ENCODE measurements around the gene PDXK.

The PDXK gene

DNA sequence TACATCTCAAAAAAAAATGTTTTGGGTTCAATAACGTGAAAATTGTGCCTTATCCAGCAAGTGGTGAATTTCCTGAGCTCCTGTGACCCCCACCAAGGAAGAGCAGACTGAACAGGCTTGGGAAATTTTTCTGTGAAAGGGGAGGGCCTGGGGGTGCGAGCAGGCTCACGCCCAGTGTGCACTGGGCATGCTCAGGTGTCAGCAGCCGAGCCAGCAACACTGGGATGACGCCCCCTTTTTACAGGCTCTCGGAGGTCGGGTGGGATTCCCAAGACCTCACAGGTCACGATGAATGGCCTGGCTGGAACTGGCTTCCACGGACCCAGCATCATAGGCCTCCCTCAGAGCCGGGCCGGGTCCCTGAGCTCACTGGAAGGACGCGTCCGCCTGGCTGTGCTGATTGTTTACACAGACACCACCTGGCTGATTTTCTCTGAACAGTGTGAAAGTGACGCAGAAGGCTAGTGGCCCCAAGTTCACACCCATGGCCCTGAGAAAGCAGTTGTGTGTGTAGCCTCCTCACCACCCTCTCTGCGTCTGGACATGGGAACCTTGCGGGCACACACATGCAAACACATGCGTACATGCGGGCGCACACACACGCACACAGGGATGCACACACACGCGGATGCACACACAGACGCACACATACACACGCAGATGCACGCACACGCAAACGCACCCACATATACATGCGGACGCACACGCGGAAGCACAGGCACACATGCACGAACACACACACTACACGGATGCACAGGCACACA, 48.0 kb downstream of the PDXK start:
- H3K4me3 ChIP-seq (ENCODE audit: low read depth, low read length) = no peak overlapping the region
- TF ChIP-seq, protein P1, sequence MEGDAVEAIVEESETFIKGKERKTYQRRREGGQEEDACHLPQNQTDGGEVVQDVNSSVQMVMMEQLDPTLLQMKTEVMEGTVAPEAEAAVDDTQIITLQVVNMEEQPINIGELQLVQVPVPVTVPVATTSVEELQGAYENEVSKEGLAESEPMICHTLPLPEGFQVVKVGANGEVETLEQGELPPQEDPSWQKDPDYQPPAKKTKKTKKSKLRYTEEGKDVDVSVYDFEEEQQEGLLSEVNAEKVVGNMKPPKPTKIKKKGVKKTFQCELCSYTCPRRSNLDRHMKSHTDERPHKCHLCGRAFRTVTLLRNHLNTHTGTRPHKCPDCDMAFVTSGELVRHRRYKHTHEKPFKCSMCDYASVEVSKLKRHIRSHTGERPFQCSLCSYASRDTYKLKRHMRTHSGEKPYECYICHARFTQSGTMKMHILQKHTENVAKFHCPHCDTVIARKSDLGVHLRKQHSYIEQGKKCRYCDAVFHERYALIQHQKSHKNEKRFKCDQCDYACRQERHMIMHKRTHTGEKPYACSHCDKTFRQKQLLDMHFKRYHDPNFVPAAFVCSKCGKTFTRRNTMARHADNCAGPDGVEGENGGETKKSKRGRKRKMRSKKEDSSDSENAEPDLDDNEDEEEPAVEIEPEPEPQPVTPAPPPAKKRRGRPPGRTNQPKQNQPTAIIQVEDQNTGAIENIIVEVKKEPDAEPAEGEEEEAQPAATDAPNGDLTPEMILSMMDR (IDR thresholded peaks at IDR 0.05; ENCODE audit: low read depth, low read length, missing control alignments) = no peak
- DNase-seq (ENCODE audit: low read depth) = no peak

DNA sequence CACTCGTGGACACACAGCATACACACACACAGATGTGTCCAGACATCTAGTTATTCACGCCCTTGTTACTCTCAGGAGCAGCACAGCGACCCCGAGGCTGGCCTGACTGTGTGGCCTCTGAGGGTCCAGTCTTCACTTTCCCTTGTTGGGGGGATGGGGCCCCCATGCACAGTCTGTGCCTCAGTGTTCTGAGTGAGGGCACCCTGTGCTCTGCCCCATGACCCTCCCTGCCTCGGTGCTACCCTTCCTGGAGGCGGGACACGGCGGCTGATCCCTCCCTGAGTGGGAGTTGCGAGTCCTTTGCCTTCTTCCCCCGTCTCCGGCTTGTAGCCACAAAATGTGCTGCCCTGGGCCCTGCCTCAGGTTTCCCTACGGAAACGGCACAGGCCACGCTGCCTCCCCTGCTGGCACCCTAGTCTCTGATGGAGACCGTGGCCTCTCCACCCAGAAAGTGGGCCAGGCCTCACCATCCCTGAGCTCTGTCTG, 48.6 kb downstream of the PDXK start:
- no peak overlapping the region for H3K4me3 ChIP-seq (ENCODE audit: low read depth, low read length)
- TF ChIP-seq, protein P1 (IDR thresholded peaks at IDR 0.05; ENCODE audit: low read depth, low read length, missing control alignments) = no peak
- no peak for DNase-seq (ENCODE audit: low read depth)

DNA sequence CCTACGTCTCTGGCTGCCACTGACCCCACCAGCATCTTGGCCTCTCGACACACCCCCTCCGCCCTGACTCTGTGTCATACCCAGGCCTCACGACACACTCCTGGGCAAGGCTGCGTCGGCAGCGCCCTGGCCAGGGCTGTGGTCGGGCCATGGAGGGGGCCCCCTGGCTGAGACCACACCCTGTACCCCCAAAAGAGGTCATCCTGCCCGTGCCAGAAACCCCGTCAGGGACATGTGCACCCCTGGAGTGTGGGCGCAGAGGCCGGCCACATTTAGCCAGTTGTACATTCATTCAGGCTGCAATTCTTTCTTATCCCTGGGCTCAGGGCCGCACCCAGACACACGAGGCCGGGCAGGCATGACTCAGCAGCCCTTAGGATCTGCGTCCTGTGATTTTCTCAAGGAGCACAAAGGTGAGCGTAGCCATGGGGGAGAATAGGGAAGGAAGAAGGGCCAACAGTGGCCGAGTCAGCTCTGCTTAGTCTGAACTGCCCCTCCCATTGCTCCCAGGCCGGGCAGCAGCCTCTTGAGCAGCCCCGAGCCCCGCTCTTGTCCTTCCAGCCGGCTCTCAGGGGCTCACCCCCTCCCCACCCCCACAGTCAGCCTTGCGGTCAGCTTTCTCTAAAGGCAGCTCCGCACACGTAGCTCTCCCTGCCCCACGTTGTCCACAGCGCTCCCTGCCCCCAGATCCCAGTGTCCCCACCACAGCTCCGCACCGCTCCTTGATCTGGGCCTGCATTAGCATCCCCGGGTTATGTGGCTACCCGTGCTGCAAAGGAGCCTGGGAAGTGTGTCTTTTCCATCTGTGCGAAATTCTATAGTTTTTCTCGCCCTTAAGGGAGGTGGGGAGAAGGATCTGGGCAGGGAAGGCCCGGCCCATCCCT, 49.3 kb downstream of the PDXK start:
- no peak for DNase-seq (ENCODE audit: low read depth)
- H3K4me3 ChIP-seq (ENCODE audit: low read depth, low read length) = no peak overlapping the region
- TF ChIP-seq, protein P1 (IDR thresholded peaks at IDR 0.05; ENCODE audit: low read depth, low read length, missing control alignments) = no peak

DNA sequence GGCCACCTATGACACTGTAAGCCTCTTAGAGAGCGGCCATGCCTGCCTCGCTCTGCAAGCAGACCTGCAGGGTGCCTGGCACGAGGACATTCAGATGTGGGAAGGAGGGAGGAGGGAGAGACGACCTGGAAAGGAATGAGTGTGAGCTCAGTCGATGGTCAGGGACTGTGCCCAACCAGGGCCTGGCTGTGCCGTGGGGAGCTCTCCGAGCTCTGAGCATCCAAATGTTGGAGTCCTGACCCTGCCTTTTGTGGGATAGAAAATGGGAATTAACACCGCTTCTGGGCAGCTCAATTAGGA, 49.9 kb downstream of the PDXK start:
- TF ChIP-seq, protein P1 (IDR thresholded peaks at IDR 0.05; ENCODE audit: low read depth, low read length, missing control alignments) = no peak
- no peak for DNase-seq (ENCODE audit: low read depth)
- H3K4me3 ChIP-seq (ENCODE audit: low read depth, low read length) = no peak overlapping the region

DNA sequence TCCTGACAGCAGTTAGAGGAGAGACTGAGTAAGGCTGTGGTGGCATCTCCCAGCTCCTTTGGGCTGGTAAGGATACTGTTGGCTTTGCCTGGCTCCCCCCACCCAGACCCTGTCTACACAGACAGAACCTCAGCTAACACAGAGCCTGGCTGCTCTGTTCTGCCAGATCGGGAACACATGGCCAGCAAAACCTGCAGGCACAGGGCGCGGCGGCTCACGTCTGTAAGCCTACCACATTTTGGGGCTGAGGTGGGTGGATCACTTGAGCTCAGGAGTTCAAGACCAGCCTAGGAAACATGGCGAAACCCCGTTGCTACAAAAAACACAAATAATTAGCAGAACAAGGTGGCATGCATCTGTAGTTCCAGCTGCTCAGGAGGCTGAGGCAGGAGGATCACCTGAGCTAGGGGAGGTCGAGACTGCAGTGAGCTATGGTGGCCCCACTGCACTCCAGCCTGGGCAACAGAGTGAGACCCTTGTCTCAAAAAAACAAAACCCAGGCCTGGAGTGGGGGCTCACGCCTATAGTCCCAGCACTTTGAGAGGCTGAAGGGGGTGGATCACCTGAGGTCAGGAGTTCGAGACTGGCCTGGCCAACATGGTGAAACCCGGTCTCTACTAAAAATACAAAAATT, 50.5 kb downstream of the PDXK start:
- TF ChIP-seq, protein P1 (IDR thresholded peaks at IDR 0.05; ENCODE audit: low read depth, low read length, missing control alignments) = no peak
- no peak for DNase-seq (ENCODE audit: low read depth)

DNA sequence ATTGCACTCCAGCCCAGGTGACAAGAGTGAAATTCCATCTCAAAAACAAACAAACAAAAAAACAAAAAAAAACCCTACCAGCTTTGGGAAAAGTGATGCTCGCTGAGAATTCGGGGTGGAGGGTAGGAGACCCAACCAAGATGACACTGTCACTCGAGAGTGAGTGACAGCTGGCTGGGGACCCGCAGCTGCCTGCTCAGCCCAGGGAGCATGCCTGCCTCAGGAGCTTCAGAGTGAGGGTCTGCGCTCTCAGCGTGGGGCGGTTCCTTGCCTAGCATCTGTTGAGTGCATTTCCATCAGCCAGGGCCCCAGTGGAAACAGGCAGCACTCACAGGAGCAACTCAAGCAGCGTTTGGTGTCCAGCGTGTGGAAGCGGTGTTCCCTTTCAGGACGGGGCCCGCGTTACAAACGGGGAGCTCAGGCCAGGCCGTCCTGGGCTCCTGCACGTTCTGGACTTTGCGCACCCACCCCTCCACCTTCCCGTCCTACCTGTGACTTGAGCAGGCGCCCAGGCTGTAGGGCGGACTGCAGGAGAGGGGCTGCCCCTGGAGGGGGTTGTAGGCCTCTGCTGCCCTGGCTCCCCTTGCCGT, 51.2 kb downstream of the PDXK start:
- no peak for DNase-seq (ENCODE audit: low read depth)
- TF ChIP-seq, protein P1 (IDR thresholded peaks at IDR 0.05; ENCODE audit: low read depth, low read length, missing control alignments) = no peak
- no peak overlapping the region for H3K4me3 ChIP-seq (ENCODE audit: low read depth, low read length)

More for the DNA sequence above, 50.5 kb downstream of the PDXK start:
- no peak overlapping the region for H3K4me3 ChIP-seq (ENCODE audit: low read depth, low read length)

Measured in GM12864 (cell line).